PC-3 (cell line): Measurements from ENCODE around the gene PDPN.

Experiments
- EZH2phosphoT487 ChIP-seq: fragments of 300-600 bp; sonication (generic); IDR thresholded peaks from 2 replicates; pipeline ENCODE4 v1.6.1; 2018; ENCODE audit warnings: mild to moderate bottlenecking, antibody characterized with exemption, low read length, borderline replicate concordance
- TF ChIP-seq, protein P1 (sequence below): fragments of 300-600 bp; sonication (generic); conservative IDR thresholded peaks from 2 replicates; pipeline ENCODE4 v1.5.1; 2017; ENCODE audit warnings: antibody characterized with exemption, low read depth, mild to moderate bottlenecking, low read length

DNA sequence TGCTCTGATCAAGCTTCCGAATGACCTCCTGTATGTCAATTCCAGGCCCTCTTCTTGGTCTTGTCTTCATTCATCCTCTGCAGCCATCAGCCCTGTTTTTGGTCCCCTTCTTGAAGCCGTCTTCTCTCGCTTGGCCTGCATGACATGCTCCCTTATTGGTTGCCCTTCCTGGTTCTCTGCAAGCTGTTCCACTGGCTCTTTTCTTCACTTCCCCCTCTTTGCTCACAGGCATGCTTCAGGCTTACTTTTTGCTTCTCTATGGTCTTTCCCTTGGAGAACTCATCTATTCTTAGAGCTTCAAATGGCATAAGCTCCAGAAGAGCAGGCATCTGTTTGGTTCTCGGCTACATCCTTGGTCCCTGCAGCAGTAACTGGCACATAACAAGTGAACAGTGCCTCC lies 38.8 kb downstream of the PDPN start:
- TF ChIP-seq EZH2phosphoT487, result no peak
- TF ChIP-seq, protein P1, sequence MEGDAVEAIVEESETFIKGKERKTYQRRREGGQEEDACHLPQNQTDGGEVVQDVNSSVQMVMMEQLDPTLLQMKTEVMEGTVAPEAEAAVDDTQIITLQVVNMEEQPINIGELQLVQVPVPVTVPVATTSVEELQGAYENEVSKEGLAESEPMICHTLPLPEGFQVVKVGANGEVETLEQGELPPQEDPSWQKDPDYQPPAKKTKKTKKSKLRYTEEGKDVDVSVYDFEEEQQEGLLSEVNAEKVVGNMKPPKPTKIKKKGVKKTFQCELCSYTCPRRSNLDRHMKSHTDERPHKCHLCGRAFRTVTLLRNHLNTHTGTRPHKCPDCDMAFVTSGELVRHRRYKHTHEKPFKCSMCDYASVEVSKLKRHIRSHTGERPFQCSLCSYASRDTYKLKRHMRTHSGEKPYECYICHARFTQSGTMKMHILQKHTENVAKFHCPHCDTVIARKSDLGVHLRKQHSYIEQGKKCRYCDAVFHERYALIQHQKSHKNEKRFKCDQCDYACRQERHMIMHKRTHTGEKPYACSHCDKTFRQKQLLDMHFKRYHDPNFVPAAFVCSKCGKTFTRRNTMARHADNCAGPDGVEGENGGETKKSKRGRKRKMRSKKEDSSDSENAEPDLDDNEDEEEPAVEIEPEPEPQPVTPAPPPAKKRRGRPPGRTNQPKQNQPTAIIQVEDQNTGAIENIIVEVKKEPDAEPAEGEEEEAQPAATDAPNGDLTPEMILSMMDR, result no peak
